Measurements from ENCODE around the gene REELD1. TPM values are rescaled to one million over a fixed set of nuclear protein-coding genes. Genes with fewer than 3 reads are reported as not detected.

Gene REELD1
- total and polyA plus RNA-seq, 10 of the 15 experiments (the other 5 are each of a cell fraction or from before 2014, with no cell fraction given), result 0.11 to 3.9 (median 0.62) TPM

- ChIA-PET CTCF (no interaction called here), POLR2A (no interaction called here), RAD21 (ENCODE audit: unreplicated experiment) (no interaction called here), SMC1A (ENCODE audit: uncharacterized antibody, unreplicated experiment) (no interaction called here)
- no peaks in the 10 kb centered on the region for H4K20me1 ChIP-seq (ENCODE audit: control insufficient read depth, insufficient read depth)
- intact Hi-C loops (cut with micrococcal nuclease; ENCODE audit: unreplicated experiment) (loop anchor here (2.0 to 5.0 kb wide), 6 partner anchors 43 to 237 kb away; partner anchors contain the start of gene ZNF827), in situ Hi-C loops (cut with MboI) (no loop called here)
- peak within 1 kb of the TSS; percentile 95 for H3K4me2 ChIP-seq (ENCODE audit: control insufficient read depth, insufficient read depth)
- ATAC-seq (peak; percentile 89), FAIRE-seq (peak; percentile 35), DNase-seq (ENCODE audit: low read depth, low spot score) (peak; percentile 36)
- 1% methylated on average over 73 of the region's 75 CpGs for WGBS (ENCODE audit: insufficient coverage, insufficient replicate concordance, low lambda C conversion rate, missing lambda C conversion rate)
- peak within 1 kb of the TSS; percentile 92 for H3K27ac ChIP-seq (ENCODE audit: control insufficient read depth, insufficient read depth)
- peak within 1 kb of the TSS; percentile 84 for H3K4me3 ChIP-seq
- H3K36me3 ChIP-seq (ENCODE audit: control insufficient read depth in 2 of 2, insufficient read depth in 2 of 2, low read length in 1 of 2), result peaks cover 0 to 3% of the 10 kb centered on the region in 2 experiments; a peak in 1 of 4 replicates
- H2AFZ ChIP-seq (ENCODE audit: control insufficient read depth, low read depth, low read length), result peak within 1 kb of the TSS; percentile 96
- peak within 1 kb of the TSS; percentile 88 for H3K9ac ChIP-seq (ENCODE audit: control insufficient read depth, insufficient read depth, low read length)
- H3K9me3 ChIP-seq (replicated peaks; ENCODE audit: control insufficient read depth, insufficient read depth, low read length), result no peaks in the 10 kb centered on the region
- H3K4me1 ChIP-seq (ENCODE audit: control insufficient read depth, insufficient read depth, low read length), result peaks cover 13% of the 10 kb centered on the region
- BruUV-seq (replicated peaks), result TSS peak; percentile 78
- no peaks in the 10 kb centered on the region for H3K27me3 ChIP-seq (replicated peaks in 1 of 2; ENCODE audit: control insufficient read depth in 2 of 2, insufficient read depth in 2 of 2, low read length in 1 of 2)
- H3K79me2 ChIP-seq (ENCODE audit: control insufficient read depth, insufficient read depth, low read length), result peaks cover 56% of the 10 kb centered on the region
- TF ChIP-seq, protein P1, sequence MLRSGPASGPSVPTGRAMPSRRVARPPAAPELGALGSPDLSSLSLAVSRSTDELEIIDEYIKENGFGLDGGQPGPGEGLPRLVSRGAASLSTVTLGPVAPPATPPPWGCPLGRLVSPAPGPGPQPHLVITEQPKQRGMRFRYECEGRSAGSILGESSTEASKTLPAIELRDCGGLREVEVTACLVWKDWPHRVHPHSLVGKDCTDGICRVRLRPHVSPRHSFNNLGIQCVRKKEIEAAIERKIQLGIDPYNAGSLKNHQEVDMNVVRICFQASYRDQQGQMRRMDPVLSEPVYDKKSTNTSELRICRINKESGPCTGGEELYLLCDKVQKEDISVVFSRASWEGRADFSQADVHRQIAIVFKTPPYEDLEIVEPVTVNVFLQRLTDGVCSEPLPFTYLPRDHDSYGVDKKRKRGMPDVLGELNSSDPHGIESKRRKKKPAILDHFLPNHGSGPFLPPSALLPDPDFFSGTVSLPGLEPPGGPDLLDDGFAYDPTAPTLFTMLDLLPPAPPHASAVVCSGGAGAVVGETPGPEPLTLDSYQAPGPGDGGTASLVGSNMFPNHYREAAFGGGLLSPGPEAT (IDR thresholded peaks at IDR 0.05; ENCODE audit: low read depth), result peak; percentile 32; the same call in 1 of the 2 replicates
- TF ChIP-seq RBBP5 (conservative IDR thresholded peaks at IDR 0.05) (peak; percentile 98), NR2C1 (IDR thresholded peaks at IDR 0.05) (peak; percentile 20; the same call in 1 of the 2 replicates), TBL1XR1 (IDR thresholded peaks at IDR 0.05; ENCODE audit: low read depth, low read length) (0 out of 2 replicates have a peak, but pooled peaks have one; percentile 20), NFYB (IDR thresholded peaks at IDR 0.05; ENCODE audit: insufficient read depth, low read depth, low read length) (0 out of 2 replicates have a peak, but pooled peaks have one; percentile 50), NR2F1 (conservative IDR thresholded peaks at IDR 0.05) (peak; percentile 48; the same call in 1 of the 2 replicates), CREB1 (IDR thresholded peaks at IDR 0.05; ENCODE audit: low read depth) (peak; percentile 52)
- TF ChIP-seq, protein P2, sequence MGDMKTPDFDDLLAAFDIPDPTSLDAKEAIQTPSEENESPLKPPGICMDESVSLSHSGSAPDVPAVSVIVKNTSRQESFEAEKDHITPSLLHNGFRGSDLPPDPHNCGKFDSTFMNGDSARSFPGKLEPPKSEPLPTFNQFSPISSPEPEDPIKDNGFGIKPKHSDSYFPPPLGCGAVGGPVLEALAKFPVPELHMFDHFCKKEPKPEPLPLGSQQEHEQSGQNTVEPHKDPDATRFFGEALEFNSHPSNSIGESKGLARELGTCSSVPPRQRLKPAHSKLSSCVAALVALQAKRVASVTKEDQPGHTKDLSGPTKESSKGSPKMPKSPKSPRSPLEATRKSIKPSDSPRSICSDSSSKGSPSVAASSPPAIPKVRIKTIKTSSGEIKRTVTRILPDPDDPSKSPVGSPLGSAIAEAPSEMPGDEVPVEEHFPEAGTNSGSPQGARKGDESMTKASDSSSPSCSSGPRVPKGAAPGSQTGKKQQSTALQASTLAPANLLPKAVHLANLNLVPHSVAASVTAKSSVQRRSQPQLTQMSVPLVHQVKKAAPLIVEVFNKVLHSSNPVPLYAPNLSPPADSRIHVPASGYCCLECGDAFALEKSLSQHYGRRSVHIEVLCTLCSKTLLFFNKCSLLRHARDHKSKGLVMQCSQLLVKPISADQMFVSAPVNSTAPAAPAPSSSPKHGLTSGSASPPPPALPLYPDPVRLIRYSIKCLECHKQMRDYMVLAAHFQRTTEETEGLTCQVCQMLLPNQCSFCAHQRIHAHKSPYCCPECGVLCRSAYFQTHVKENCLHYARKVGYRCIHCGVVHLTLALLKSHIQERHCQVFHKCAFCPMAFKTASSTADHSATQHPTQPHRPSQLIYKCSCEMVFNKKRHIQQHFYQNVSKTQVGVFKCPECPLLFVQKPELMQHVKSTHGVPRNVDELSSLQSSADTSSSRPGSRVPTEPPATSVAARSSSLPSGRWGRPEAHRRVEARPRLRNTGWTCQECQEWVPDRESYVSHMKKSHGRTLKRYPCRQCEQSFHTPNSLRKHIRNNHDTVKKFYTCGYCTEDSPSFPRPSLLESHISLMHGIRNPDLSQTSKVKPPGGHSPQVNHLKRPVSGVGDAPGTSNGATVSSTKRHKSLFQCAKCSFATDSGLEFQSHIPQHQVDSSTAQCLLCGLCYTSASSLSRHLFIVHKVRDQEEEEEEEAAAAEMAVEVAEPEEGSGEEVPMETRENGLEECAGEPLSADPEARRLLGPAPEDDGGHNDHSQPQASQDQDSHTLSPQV (IDR thresholded peaks at IDR 0.05), result no peak
- TF ChIP-seq, protein P3, sequence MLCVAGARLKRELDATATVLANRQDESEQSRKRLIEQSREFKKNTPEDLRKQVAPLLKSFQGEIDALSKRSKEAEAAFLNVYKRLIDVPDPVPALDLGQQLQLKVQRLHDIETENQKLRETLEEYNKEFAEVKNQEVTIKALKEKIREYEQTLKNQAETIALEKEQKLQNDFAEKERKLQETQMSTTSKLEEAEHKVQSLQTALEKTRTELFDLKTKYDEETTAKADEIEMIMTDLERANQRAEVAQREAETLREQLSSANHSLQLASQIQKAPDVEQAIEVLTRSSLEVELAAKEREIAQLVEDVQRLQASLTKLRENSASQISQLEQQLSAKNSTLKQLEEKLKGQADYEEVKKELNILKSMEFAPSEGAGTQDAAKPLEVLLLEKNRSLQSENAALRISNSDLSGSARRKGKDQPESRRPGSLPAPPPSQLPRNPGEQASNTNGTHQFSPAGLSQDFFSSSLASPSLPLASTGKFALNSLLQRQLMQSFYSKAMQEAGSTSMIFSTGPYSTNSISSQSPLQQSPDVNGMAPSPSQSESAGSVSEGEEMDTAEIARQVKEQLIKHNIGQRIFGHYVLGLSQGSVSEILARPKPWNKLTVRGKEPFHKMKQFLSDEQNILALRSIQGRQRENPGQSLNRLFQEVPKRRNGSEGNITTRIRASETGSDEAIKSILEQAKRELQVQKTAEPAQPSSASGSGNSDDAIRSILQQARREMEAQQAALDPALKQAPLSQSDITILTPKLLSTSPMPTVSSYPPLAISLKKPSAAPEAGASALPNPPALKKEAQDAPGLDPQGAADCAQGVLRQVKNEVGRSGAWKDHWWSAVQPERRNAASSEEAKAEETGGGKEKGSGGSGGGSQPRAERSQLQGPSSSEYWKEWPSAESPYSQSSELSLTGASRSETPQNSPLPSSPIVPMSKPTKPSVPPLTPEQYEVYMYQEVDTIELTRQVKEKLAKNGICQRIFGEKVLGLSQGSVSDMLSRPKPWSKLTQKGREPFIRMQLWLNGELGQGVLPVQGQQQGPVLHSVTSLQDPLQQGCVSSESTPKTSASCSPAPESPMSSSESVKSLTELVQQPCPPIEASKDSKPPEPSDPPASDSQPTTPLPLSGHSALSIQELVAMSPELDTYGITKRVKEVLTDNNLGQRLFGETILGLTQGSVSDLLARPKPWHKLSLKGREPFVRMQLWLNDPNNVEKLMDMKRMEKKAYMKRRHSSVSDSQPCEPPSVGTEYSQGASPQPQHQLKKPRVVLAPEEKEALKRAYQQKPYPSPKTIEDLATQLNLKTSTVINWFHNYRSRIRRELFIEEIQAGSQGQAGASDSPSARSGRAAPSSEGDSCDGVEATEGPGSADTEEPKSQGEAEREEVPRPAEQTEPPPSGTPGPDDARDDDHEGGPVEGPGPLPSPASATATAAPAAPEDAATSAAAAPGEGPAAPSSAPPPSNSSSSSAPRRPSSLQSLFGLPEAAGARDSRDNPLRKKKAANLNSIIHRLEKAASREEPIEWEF (IDR thresholded peaks at IDR 0.05; ENCODE audit: insufficient replicate concordance, low read depth, low read length), result no peak
Observed at GRCh38 chr4:146175541-146176453, 38.5 kb upstream of the REELD1 start, which contains the start of gene LSM6. LSM6 (plus strand) TSS chr4:146175718; CDS start chr4:146182922, 7,204 bp downstream.
